K562 (cell line): Measurements from ENCODE around the gene CCDC171. TPM values are rescaled to one million over a fixed set of nuclear protein-coding genes. Genes with fewer than 3 reads are reported as not detected.

ENCODE experiments used
- FOSL1 ChIP-seq: fragments of 200-800 bp; sonication (Bioruptor generic); conservative IDR thresholded peaks from 2 replicates; pipeline ENCODE4 v1.6.1; 2016; ENCODE audit warnings: missing genetic modification characterization, missing compliant biosample characterization
- FOXK2 ChIP-seq, 2 experiments: fragments of 450-650 bp; IDR thresholded peaks in 1 of 2; conservative IDR thresholded peaks in 1 of 2; 2 replicates each; pipeline ENCODE4 v1.6.1; 2016; ENCODE audit warnings: low read depth in 2 of 2, mild to moderate bottlenecking in 1 of 2
- GABPB1 ChIP-seq: sonication (generic); formaldehyde crosslinking; IDR thresholded peaks from 2 replicates; pipeline ENCODE4 v1.8.0; 2022; ENCODE audit warnings: mild to moderate bottlenecking, missing genetic modification reagents
- HDAC3 ChIP-seq: fragments of 450-650 bp; IDR thresholded peaks from 2 replicates; pipeline ENCODE4 v1.6.1; 2018; ENCODE audit warnings: borderline replicate concordance, mild to moderate bottlenecking, moderate library complexity; ENCODE audit not compliant: partially characterized antibody
- HMG20B ChIP-seq: fragments of 250-450 bp; sonication (Bioruptor Pico); IDR thresholded peaks from 2 replicates; pipeline ENCODE4 v1.5.0; 2021; ENCODE audit warnings: mild to moderate bottlenecking
- MTF1 ChIP-seq: fragments of 250-450 bp; sonication (Bioruptor Pico); IDR thresholded peaks from 2 replicates; pipeline ENCODE4 v1.9.0; 2021; ENCODE audit warnings: moderate library complexity, mild to moderate bottlenecking, inconsistent platforms, borderline replicate concordance
- RCOR1 ChIP-seq, 2 experiments: IDR thresholded peaks; 2 replicates each; pipeline ENCODE4 v1.6.1; 2012; ENCODE audit warnings: low read depth in 2 of 2, low read length in 2 of 2, borderline replicate concordance in 1 of 2, improper control_type of control experiment in 1 of 2
- SIN3A ChIP-seq, 2 experiments: fragments of 150-350 bp in 1 of 2; IDR thresholded peaks; 2 replicates each; pipeline ENCODE4 v1.6.1; 2011 to 2016; ENCODE audit warnings: borderline replicate concordance in 2 of 2, low read depth in 2 of 2, low read length in 2 of 2, mild to moderate bottlenecking in 2 of 2, moderate library complexity in 2 of 2; ENCODE audit not compliant: control insufficient read depth in 1 of 2
- SUPT5H ChIP-seq: fragments of 450-650 bp; IDR thresholded peaks from 2 replicates; pipeline ENCODE4 v1.6.1; 2016
- ZNF274 ChIP-seq: IDR thresholded peaks from 2 replicates; pipeline ENCODE4 v1.6.1; 2011; ENCODE audit warnings: low read depth, mild to moderate bottlenecking, low read length, moderate library complexity, borderline replicate concordance
- ZNF354B ChIP-seq: fragments of 250-450 bp; sonication (Bioruptor Pico); IDR thresholded peaks from 2 replicates; pipeline ENCODE4 v1.4.0; 2020
- ZNF589 ChIP-seq: fragments of 200-800 bp; sonication (Bioruptor generic); IDR thresholded peaks from 2 replicates; pipeline ENCODE4 v1.6.1; 2016; ENCODE audit warnings: low read depth, missing genetic modification characterization, missing compliant biosample characterization
- polyA plus RNA-seq, 8 experiments: library from polyadenylated mRNA; depleted of rRNA in 4 of 8; stranded (reverse) in 5 of 8; unstranded in 3 of 8; fragments of >200 nt; fragmentation: Nextera tagmentation in 2 of 8; fragmentation: Illumina TruSeq in 1 of 8; extraction: Ambion mirVana in 2 of 8; extraction: Trizol in 1 of 8; gene quantifications; 2 replicates each; pipeline versions ENCODE4 v1.2.1 to v1.2.3, GENCODE V29; 2011 to 2014; ENCODE audit warnings: inconsistent platforms in 1 of 8, missing spikeins in 1 of 8
- total RNA-seq, 7 experiments: library from RNA; depleted of rRNA in 6 of 7; stranded (reverse); fragments of >200 nt in 6 of 7; fragmentation: Illumina TruSeq in 2 of 7; extraction: Trizol in 2 of 7; gene quantifications; 2 replicates each; pipeline versions ENCODE4 v1.2.1 to v1.2.3, GENCODE V29; 2011 to 2021; ENCODE audit warnings: low replicate concordance in 1 of 7
- TF ChIP-seq, protein P1 (sequence below): sonication (generic); formaldehyde crosslinking; IDR thresholded peaks from 2 replicates; pipeline ENCODE4 v1.8.0; 2022; ENCODE audit warnings: mild to moderate bottlenecking, missing genetic modification reagents
- TF ChIP-seq, protein P2 (sequence below): IDR thresholded peaks from 2 replicates; pipeline ENCODE4 v1.6.1; 2014; ENCODE audit warnings: antibody characterized with exemption
- TF ChIP-seq, protein P3 (sequence below): IDR thresholded peaks from 2 replicates; pipeline ENCODE4 v1.6.1; 2012; ENCODE audit warnings: low read depth, low read length, improper control_type of control experiment, borderline replicate concordance
- TF ChIP-seq, protein P4 (sequence below): fragments of 250-450 bp; sonication (Bioruptor Pico); IDR thresholded peaks from 2 replicates; pipeline ENCODE4 v1.8.0; 2022; ENCODE audit warnings: inconsistent platforms, mild to moderate bottlenecking, moderate library complexity, borderline replicate concordance

Gene CCDC171
- total and polyA plus RNA-seq, 9 of the 15 experiments (the other 6 are each of a cell fraction or from before 2014, with no cell fraction given) = 0.08 to 3.8 (median 0.27) TPM

DNA sequence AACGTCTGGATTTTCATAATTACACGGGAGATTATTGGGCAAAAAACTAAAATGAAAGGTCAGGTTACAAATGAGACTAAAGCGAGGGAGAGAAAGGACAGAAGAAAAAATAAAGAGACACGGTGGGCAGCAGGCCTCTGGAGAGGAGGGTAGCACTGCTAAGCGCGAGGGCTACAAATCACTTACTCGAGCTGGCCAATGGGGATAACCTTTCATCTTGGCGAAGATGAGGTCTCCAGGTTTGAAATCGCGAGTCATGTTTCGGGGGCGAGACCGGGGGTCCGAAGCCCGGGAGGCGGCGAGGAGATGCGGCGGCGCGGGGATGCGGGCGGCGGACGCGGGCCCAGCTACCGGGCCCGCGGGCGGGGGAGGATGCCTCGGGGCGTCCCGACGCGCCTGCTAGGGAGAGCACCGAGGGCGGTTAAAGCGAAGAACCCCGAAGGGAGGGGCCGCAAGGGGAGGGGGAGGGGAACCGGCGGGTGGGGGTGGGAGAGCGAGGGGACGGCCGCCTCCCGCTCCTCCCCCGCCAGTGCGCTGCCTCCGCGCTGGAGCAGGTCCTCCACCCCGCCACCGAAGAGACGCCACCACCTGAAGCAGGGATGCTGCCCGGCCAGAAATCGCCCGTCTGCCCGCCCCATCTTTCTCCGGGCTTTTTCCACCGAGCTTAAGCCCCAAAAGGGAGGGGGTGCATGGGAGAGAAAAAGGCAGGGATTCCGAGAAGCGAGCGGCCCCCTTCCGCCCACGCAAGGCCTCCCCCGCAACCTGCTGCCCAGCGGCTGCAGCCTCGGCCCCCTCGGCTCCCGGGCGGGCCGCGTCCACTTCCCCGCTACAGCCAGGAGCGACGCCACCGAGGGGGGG is 42.7 kb upstream of the CCDC171 start (continued):
- TF ChIP-seq ZNF589 (CRISPR knock-in tag) (0 out of 2 replicates have a peak, but pooled peaks have one; percentile 37), ZNF274 (no peak), MTF1 (CRISPR knock-in tag) (no peak), ZNF354B (CRISPR knock-in tag) (no peak), SUPT5H (no peak), HDAC3 (no peak), FOSL1 (tag) (no peak), FOXK2 (conservative IDR thresholded peaks at IDR 0.05 in 1 of 2, IDR thresholded peaks at IDR 0.05 in 1 of 2; ENCODE audit: low read depth in 2 of 2) (no peak), HMG20B (CRISPR knock-in tag) (no peak), RCOR1 (IDR thresholded peaks at IDR 0.05; ENCODE audit: borderline replicate concordance in 1 of 2, low read depth in 2 of 2, low read length in 2 of 2) (no peak), SIN3A (IDR thresholded peaks at IDR 0.05; ENCODE audit: borderline replicate concordance in 2 of 2, control insufficient read depth in 1 of 2, low read depth in 2 of 2, low read length in 2 of 2) (peak; percentile 18 to 44; a peak in 1 of 4 replicates), GABPB1 (no peak)
- TF ChIP-seq, protein P1, sequence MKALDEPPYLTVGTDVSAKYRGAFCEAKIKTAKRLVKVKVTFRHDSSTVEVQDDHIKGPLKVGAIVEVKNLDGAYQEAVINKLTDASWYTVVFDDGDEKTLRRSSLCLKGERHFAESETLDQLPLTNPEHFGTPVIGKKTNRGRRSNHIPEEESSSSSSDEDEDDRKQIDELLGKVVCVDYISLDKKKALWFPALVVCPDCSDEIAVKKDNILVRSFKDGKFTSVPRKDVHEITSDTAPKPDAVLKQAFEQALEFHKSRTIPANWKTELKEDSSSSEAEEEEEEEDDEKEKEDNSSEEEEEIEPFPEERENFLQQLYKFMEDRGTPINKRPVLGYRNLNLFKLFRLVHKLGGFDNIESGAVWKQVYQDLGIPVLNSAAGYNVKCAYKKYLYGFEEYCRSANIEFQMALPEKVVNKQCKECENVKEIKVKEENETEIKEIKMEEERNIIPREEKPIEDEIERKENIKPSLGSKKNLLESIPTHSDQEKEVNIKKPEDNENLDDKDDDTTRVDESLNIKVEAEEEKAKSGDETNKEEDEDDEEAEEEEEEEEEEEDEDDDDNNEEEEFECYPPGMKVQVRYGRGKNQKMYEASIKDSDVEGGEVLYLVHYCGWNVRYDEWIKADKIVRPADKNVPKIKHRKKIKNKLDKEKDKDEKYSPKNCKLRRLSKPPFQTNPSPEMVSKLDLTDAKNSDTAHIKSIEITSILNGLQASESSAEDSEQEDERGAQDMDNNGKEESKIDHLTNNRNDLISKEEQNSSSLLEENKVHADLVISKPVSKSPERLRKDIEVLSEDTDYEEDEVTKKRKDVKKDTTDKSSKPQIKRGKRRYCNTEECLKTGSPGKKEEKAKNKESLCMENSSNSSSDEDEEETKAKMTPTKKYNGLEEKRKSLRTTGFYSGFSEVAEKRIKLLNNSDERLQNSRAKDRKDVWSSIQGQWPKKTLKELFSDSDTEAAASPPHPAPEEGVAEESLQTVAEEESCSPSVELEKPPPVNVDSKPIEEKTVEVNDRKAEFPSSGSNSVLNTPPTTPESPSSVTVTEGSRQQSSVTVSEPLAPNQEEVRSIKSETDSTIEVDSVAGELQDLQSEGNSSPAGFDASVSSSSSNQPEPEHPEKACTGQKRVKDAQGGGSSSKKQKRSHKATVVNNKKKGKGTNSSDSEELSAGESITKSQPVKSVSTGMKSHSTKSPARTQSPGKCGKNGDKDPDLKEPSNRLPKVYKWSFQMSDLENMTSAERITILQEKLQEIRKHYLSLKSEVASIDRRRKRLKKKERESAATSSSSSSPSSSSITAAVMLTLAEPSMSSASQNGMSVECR (CRISPR knock-in tag) = peak; percentile 53; the same call in 1 of the 2 replicates
- TF ChIP-seq, protein P2, sequence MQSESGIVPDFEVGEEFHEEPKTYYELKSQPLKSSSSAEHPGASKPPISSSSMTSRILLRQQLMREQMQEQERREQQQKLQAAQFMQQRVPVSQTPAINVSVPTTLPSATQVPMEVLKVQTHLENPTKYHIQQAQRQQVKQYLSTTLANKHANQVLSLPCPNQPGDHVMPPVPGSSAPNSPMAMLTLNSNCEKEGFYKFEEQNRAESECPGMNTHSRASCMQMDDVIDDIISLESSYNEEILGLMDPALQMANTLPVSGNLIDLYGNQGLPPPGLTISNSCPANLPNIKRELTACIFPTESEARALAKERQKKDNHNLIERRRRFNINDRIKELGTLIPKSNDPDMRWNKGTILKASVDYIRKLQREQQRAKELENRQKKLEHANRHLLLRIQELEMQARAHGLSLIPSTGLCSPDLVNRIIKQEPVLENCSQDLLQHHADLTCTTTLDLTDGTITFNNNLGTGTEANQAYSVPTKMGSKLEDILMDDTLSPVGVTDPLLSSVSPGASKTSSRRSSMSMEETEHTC = no peak
- TF ChIP-seq, protein P3, sequence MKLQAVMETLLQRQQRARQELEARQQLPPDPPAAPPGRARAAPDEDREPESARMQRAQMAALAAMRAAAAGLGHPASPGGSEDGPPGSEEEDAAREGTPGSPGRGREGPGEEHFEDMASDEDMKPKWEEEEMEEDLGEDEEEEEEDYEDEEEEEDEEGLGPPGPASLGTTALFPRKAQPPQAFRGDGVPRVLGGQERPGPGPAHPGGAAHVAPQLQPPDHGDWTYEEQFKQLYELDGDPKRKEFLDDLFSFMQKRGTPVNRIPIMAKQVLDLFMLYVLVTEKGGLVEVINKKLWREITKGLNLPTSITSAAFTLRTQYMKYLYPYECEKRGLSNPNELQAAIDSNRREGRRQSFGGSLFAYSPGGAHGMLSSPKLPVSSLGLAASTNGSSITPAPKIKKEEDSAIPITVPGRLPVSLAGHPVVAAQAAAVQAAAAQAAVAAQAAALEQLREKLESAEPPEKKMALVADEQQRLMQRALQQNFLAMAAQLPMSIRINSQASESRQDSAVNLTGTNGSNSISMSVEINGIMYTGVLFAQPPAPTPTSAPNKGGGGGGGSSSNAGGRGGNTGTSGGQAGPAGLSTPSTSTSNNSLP = no peak
- TF ChIP-seq, protein P4, sequence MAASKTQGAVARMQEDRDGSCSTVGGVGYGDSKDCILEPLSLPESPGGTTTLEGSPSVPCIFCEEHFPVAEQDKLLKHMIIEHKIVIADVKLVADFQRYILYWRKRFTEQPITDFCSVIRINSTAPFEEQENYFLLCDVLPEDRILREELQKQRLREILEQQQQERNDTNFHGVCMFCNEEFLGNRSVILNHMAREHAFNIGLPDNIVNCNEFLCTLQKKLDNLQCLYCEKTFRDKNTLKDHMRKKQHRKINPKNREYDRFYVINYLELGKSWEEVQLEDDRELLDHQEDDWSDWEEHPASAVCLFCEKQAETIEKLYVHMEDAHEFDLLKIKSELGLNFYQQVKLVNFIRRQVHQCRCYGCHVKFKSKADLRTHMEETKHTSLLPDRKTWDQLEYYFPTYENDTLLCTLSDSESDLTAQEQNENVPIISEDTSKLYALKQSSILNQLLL (CRISPR knock-in tag) = no peak
